ENCODE results near the gene INTS14.
"Not testable (repeated sequence)": the region's sequence is repeated elsewhere in the genome, so short reads cannot be mapped to it uniquely, and the experiment has no call there.

INTS14 gene

GRCh38 chr15:65577129-65577996 is 33.6 kb downstream of the INTS14 start:
- no peak for DNase-seq

GRCh38 chr15:65576664-65577063 is 34.3 kb downstream of the INTS14 start:
- no peak for DNase-seq

GRCh38 chr15:65571971-65572370 is 39.0 kb downstream of the INTS14 start:
- no peak for DNase-seq

GRCh38 chr15:65569728-65570127 is 41.2 kb downstream of the INTS14 start:
- no peak for DNase-seq

GRCh38 chr15:65561934-65562333 is 49.0 kb downstream of the INTS14 start:
- no peak for DNase-seq

- DNase-seq, result no peak
These were observed 51.0 kb downstream of the INTS14 start for GRCh38 chr15:65559941-65560340.

GRCh38 chr15:65558997-65559760 is 51.8 kb downstream of the INTS14 start:
- no peak for DNase-seq

GRCh38 chr15:65558336-65558735 is 52.6 kb downstream of the INTS14 start:
- no peak for DNase-seq

GRCh38 chr15:65556622-65557021 is 54.3 kb downstream of the INTS14 start:
- DNase-seq, result no peak

- DNase-seq, result no peak
These were observed 57.2 kb downstream of the INTS14 start for GRCh38 chr15:65553691-65554090.

- DNase-seq, result not testable (repeated sequence)
These were observed 58.1 kb downstream of the INTS14 start for GRCh38 chr15:65552851-65553250.

- no peak for DNase-seq
These were observed 59.7 kb downstream of the INTS14 start for GRCh38 chr15:65551183-65551582.

GRCh38 chr15:65550681-65551098 is 60.2 kb downstream of the INTS14 start:
- DNase-seq, result no peak

- not testable (repeated sequence) for DNase-seq
These were observed 61.6 kb downstream of the INTS14 start for GRCh38 chr15:65549288-65549687.

- no peak for DNase-seq
These were observed 63.1 kb downstream of the INTS14 start for GRCh38 chr15:65547841-65548240.

GRCh38 chr15:65541231-65541820 is 69.6 kb downstream of the INTS14 start:
- no peak for DNase-seq

GRCh38 chr15:65540314-65540713 is 70.6 kb downstream of the INTS14 start:
- DNase-seq, result no peak

GRCh38 chr15:65535192-65535591 is 75.7 kb downstream of the INTS14 start:
- DNase-seq, result no peak

- no peak for DNase-seq
These were observed 77.7 kb downstream of the INTS14 start for GRCh38 chr15:65533057-65533756.

- DNase-seq, result no peak
These were observed 78.2 kb downstream of the INTS14 start for GRCh38 chr15:65532738-65533051.

GRCh38 chr15:65530318-65531111 is 80.4 kb downstream of the INTS14 start, which contains the start of gene HACD3:
HACD3 (plus strand) TSS chr15:65530463; CDS start chr15:65530632, 169 bp downstream.
- peak; percentile 91 to 92 for DNase-seq

- DNase-seq, result no peak
These were observed 81.1 kb downstream of the INTS14 start for GRCh38 chr15:65529762-65530317.
